Gastroesophageal sphincter (tissue), 4 donors: Measurements from ENCODE around the gene TEKT5. TPM values are rescaled to one million over a fixed set of nuclear protein-coding genes. Genes with fewer than 3 reads are reported as not detected.

Source experiments
- ATAC-seq: fragments of 150-250 bp; one replicate; pipeline ENCODE4 v1.9.1; 2016; ENCODE audit warnings: mild to moderate bottlenecking, moderate library complexity
- H3K27ac ChIP-seq, 4 donors: fragments of 200-600 bp; sonication (generic) in 3 of 4; 1 replicate in 3 of 4; 2 replicates in 1 of 4; pipeline ENCODE4 v1.5.1; 2016 to 2019
- H3K27me3 ChIP-seq: fragments of 200-600 bp; sonication (generic); one replicate; pipeline ENCODE4 v1.5.1; 2019
- H3K36me3 ChIP-seq, 2 donors: fragments of 200-600 bp; sonication (generic); one replicate each; pipeline ENCODE4 v1.5.1; 2019; ENCODE audit warnings: control low read depth in 1 of 2
- H3K4me1 ChIP-seq, 3 donors: fragments of 200-600 bp; sonication (generic); 1 replicate in 2 of 3; 2 replicates in 1 of 3; pipeline ENCODE4 v1.5.1; 2016 to 2019; ENCODE audit warnings: control low read depth in 2 of 3
- H3K4me3 ChIP-seq, 2 donors: fragments of 200-600 bp; sonication (generic); one replicate each; pipeline ENCODE4 v1.5.1; 2019; ENCODE audit warnings: mild to moderate bottlenecking in 1 of 2, moderate library complexity in 1 of 2
- H3K9me3 ChIP-seq, 3 donors: fragments of 200-600 bp; sonication (generic); one replicate each; pipeline ENCODE4 v1.5.1; 2017 to 2019; ENCODE audit warnings: control low read depth in 2 of 3
- EP300 ChIP-seq: sonication (generic); formaldehyde crosslinking; IDR thresholded peaks from one replicate; pipeline ENCODE4 v1.6.1; 2017; ENCODE audit warnings: antibody characterized with exemption, mild to moderate bottlenecking
- POLR2A ChIP-seq, 2 donors: fragments of 450-650 bp; IDR thresholded peaks; one replicate each; pipeline ENCODE4 v1.6.1; 2017; ENCODE audit warnings: antibody characterized with exemption in 2 of 2, mild to moderate bottlenecking in 2 of 2, moderate library complexity in 1 of 2
- POLR2AphosphoS5 ChIP-seq: sonication (generic); formaldehyde crosslinking; IDR thresholded peaks from one replicate; pipeline ENCODE4 v1.6.1; 2017; ENCODE audit warnings: antibody characterized with exemption
- WGBS, 2 donors: methylation state at CpG; one replicate each; pipeline ENCODE4 v1.1.5; 2018; ENCODE audit warnings: low coverage in 1 of 2; 5-methylcytosine and 5-hydroxymethylcytosine counted together
- total RNA-seq, 4 donors: library from RNA; depleted of rRNA; stranded (reverse); fragments of >200 nt; gene quantifications; one replicate each; pipeline ENCODE4 v1.1.0, GENCODE V29; 2016
- TF ChIP-seq, protein P1 (sequence below), 4 experiments: fragments of 200-600 bp in 2 of 4; fragments of 450-650 bp in 2 of 4; sonication (generic) in 1 of 4; IDR thresholded peaks; one replicate each; pipeline ENCODE4 v1.5.1; 2017 to 2019; ENCODE audit warnings: antibody characterized with exemption in 4 of 4, mild to moderate bottlenecking in 2 of 4, moderate library complexity in 2 of 4

TEKT5 gene
- total RNA-seq, 4 donors from 2014 or later = 0.19 TPM; not detected in 3

GRCh38 chr16:10694306-10694705 is 424 bp downstream of the TEKT5 start:
- Histone ChIP-seq H3K27me3 (peaks cover 25% of the 10 kb centered on the region), H3K9me3 (no peaks in the 10 kb centered on the region), H3K4me1 (no peaks in the 10 kb centered on the region), H3K4me3 (no peak overlapping the region), H3K36me3 (no peaks in the 10 kb centered on the region), H3K27ac (no peak overlapping the region)
- WGBS, 2 donors = 92 to 100% methylated on average over 1 to 6 of the region's 21 CpGs
- ATAC-seq = no peak
- TF ChIP-seq EP300 (no peak), POLR2AphosphoS5 (no peak), POLR2A (IDR thresholded peaks at IDR 0.05) (no peak)
- TF ChIP-seq, protein P1, sequence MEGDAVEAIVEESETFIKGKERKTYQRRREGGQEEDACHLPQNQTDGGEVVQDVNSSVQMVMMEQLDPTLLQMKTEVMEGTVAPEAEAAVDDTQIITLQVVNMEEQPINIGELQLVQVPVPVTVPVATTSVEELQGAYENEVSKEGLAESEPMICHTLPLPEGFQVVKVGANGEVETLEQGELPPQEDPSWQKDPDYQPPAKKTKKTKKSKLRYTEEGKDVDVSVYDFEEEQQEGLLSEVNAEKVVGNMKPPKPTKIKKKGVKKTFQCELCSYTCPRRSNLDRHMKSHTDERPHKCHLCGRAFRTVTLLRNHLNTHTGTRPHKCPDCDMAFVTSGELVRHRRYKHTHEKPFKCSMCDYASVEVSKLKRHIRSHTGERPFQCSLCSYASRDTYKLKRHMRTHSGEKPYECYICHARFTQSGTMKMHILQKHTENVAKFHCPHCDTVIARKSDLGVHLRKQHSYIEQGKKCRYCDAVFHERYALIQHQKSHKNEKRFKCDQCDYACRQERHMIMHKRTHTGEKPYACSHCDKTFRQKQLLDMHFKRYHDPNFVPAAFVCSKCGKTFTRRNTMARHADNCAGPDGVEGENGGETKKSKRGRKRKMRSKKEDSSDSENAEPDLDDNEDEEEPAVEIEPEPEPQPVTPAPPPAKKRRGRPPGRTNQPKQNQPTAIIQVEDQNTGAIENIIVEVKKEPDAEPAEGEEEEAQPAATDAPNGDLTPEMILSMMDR (IDR thresholded peaks at IDR 0.05) = no peak

DNA sequence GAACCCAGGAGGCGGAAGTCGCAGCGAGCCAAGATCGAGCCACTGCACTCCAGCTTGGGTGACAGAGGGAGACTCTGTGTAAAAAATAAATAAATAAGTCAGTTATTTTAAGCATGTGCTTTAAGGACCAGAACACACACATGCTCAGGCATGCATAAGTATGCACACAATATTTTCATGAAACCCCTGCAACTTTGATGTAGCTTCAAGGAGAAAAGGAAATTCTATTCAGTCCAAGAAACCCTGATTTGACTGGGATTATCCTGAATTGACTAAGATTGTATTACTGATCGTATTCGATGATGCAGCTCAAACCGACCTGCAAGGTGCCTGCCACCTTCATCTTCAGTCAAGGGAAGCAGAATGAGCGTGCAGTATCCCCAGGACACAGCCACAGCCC is 841 bp downstream of the TEKT5 start:
- H3K9me3 ChIP-seq = no peaks in the 10 kb centered on the region
- no peaks in the 10 kb centered on the region for H3K36me3 ChIP-seq
- no peak for ATAC-seq
- no peak overlapping the region for H3K4me3 ChIP-seq
- no peaks in the 10 kb centered on the region for H3K4me1 ChIP-seq
- TF ChIP-seq POLR2A (IDR thresholded peaks at IDR 0.05) = no peak
- H3K27me3 ChIP-seq = peaks cover 25% of the 10 kb centered on the region
- 79 to 90% methylated on average over 3 to 8 of the region's 8 CpGs for WGBS, 2 donors
- no peak overlapping the region for H3K27ac ChIP-seq

DNA sequence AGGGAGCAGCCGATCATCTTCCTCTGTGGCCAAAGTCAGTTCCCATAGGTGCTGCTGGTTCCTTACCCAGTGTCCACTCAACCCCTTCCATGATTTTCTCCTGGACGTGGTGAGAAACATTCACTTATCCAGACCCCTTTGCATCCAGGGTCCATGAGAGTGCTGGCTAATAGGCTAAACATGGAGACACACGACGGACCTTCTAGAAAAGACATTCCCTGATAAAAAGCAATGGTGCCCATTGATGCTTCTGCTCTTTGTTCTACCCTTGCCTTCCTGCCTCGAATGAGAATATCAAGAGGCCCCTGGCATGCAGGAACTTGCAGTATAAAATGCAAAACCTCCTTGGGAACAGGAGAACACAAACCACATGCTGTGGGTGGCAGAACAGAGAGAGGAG is 2.3 kb downstream of the TEKT5 start:
- Histone ChIP-seq H3K27ac (no peak overlapping the region), H3K4me3 (no peak overlapping the region), H3K27me3 (peaks cover 25% of the 10 kb centered on the region), H3K4me1 (no peaks in the 10 kb centered on the region), H3K9me3 (no peaks in the 10 kb centered on the region), H3K36me3 (no peaks in the 10 kb centered on the region)
- no peak for ATAC-seq
- TF ChIP-seq POLR2AphosphoS5 (no peak), EP300 (no peak)
- WGBS, 2 donors = 86% methylated on average over 2 of the region's 5 CpGs; no CpG with 5 or more reads in 1 of the 2 donors

DNA sequence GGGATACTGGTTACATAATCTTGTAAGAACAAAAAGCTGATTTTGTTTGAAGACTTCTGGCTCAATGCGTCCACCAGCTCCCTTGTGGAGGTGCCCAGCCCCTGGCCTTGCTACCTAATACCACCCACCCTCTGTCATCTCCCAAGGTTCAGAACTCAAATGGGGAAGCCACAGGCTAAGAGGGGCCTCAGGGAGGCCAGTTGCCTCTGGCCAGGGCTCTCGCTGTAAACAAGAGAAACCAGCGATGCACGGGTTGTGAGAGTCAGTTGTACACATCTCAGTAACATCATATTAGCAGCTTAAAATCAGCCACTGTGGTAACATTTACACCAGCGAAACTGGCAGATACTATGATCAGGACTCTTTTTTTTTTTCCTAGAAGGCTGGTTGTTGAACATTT is 6.0 kb downstream of the TEKT5 start:
- ATAC-seq = no peak
- Histone ChIP-seq H3K4me3 (no peak overlapping the region), H3K27me3 (peaks cover 12% of the 10 kb centered on the region), H3K27ac (no peak overlapping the region), H3K4me1 (no peaks in the 10 kb centered on the region), H3K9me3 (no peaks in the 10 kb centered on the region), H3K36me3 (no peaks in the 10 kb centered on the region)
- TF ChIP-seq, protein P1 (IDR thresholded peaks at IDR 0.05) = no peak
- TF ChIP-seq POLR2AphosphoS5 (no peak), EP300 (no peak), POLR2A (IDR thresholded peaks at IDR 0.05) (no peak)
- 75 to 89% methylated on average over 1 to 5 of the region's 5 CpGs for WGBS, 2 donors

DNA sequence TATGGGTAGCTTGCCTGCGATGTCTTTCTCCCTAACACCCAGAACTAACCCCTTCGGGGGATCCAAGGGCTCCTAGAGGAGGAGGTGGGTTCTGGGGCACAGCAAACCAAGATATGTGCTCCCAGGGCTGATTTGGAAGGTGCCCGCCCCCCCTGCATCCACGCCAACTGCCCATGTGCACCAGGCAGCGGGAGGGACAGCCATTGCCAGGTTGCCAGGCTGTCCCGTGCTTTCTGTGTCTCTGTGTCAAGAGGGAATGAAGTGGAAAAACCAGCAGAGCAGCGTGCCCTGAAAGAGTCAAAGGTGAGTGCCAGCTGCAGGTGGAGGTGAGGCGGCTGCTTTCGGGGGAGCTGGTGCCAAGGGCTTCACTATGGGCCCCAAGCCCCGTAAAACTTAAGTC is 6.4 kb downstream of the TEKT5 start:
- no peaks in the 10 kb centered on the region for H3K4me1 ChIP-seq
- H3K4me3 ChIP-seq = no peak overlapping the region
- WGBS, 2 donors = 100% methylated on average over 1 of the region's 10 CpGs; no CpG with 5 or more reads in 1 of the 2 donors
- H3K36me3 ChIP-seq = no peaks in the 10 kb centered on the region
- TF ChIP-seq POLR2A (IDR thresholded peaks at IDR 0.05) (no peak), POLR2AphosphoS5 (no peak), EP300 (no peak)
- TF ChIP-seq, protein P1 (IDR thresholded peaks at IDR 0.05) = no peak
- H3K27me3 ChIP-seq = peaks cover 12% of the 10 kb centered on the region
- no peaks in the 10 kb centered on the region for H3K9me3 ChIP-seq
- no peak for ATAC-seq
- no peak overlapping the region for H3K27ac ChIP-seq

DNA sequence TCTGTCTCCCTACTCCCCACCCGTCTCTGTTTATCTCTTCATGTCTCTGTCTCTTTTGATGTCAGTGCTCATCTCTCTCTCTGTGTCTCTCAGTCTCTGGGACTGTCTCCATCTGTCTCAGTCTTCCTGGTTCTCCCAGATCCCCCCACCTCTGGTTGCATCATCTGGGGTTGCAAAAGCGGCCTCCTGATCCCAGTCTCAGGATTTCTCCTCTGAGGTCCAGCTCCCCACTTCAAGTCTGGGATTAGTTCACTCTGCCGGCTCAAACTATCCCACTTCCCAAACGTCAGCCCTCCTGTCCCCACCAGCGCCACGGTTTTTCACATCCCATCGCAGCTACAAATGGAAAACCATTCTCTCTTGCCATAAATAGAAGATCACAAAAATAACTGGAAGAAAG is 9.0 kb downstream of the TEKT5 start:
- Histone ChIP-seq H3K4me1 (no peaks in the 10 kb centered on the region), H3K27me3 (peaks cover 14% of the 10 kb centered on the region), H3K27ac (no peak overlapping the region), H3K4me3 (no peak overlapping the region), H3K36me3 (no peaks in the 10 kb centered on the region), H3K9me3 (no peaks in the 10 kb centered on the region)
- 68 to 75% methylated on average over 4 to 7 of the region's 7 CpGs for WGBS, 2 donors
- TF ChIP-seq POLR2AphosphoS5 = no peak
- no peak for TF ChIP-seq POLR2A (IDR thresholded peaks at IDR 0.05)
- ATAC-seq = no peak
